Esophagus muscularis mucosa (tissue), 4 donors: ENCODE measurements around the gene TNK2.

Source experiments
- EP300 ChIP-seq: sonication (generic); formaldehyde crosslinking; IDR thresholded peaks from one replicate; pipeline ENCODE4 v1.6.1; 2017; ENCODE audit warnings: antibody characterized with exemption
- POLR2A ChIP-seq: fragments of 450-650 bp; IDR thresholded peaks from one replicate; pipeline ENCODE4 v1.6.1; 2017; ENCODE audit warnings: antibody characterized with exemption, moderate library complexity, mild to moderate bottlenecking, low read depth
- TF ChIP-seq, protein P1 (sequence below), 3 experiments: fragments of 200-600 bp in 2 of 3; fragments of 450-650 bp in 1 of 3; sonication (generic) in 2 of 3; IDR thresholded peaks; one replicate each; pipeline ENCODE4 v1.5.1; 2017 to 2019; ENCODE audit warnings: antibody characterized with exemption in 3 of 3, mild to moderate bottlenecking in 2 of 3, moderate library complexity in 1 of 3

GRCh38 chr3:195823999-195824398, 84.4 kb downstream of the TNK2 start:
- TF ChIP-seq POLR2A (no peak), EP300 (no peak)
- TF ChIP-seq, protein P1, sequence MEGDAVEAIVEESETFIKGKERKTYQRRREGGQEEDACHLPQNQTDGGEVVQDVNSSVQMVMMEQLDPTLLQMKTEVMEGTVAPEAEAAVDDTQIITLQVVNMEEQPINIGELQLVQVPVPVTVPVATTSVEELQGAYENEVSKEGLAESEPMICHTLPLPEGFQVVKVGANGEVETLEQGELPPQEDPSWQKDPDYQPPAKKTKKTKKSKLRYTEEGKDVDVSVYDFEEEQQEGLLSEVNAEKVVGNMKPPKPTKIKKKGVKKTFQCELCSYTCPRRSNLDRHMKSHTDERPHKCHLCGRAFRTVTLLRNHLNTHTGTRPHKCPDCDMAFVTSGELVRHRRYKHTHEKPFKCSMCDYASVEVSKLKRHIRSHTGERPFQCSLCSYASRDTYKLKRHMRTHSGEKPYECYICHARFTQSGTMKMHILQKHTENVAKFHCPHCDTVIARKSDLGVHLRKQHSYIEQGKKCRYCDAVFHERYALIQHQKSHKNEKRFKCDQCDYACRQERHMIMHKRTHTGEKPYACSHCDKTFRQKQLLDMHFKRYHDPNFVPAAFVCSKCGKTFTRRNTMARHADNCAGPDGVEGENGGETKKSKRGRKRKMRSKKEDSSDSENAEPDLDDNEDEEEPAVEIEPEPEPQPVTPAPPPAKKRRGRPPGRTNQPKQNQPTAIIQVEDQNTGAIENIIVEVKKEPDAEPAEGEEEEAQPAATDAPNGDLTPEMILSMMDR (IDR thresholded peaks at IDR 0.05) = no peak
